Measurements from ENCODE around the gene PXDN. TPM values are rescaled to one million over a fixed set of nuclear protein-coding genes. Genes with fewer than 3 reads are reported as not detected.

Gene PXDN
- total RNA-seq, 1 donor from 2014 or later: 150 TPM

DNA sequence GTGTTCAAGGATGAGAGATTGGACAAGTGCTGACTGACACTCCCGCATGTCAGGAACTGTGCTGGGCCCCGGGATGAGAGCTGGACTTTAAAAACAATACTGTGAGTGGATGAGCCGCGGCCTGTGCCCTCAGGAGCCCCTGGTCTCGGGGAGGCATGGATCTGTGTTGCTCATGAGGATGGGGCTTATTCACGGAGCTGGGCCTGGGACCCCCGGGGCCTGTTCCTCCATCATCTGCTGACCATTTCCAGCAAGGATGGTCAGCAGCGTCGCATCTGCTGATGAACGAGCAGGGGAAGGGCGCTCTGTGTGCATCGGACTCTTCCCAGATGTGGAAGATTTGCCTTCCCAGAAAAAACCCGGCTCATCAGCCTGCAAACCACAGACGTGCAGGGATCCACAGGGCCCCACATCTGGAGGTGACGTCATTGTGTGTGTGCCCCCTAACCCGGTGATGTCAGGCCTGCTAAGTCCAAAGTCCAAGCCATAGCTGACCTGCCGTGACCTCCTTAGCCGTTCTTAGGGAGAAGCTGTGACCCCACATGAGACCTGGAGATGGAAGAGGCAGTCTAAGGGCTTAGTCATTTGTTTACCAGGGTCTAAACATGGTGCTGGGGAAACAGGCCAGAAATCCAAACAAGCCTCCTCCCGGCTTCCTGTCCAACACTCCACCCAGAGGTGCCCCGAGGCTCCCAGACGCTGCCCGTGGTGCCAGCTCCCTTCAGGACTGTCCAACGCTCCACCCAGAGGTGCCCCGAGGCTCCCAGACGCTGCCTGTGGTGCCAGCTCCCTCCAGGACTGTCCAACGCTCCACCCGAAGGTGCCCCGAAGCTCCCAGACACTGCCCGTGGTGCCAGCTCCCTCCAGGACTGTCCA lies 143.9 kb downstream of the PXDN start:
- Mint-ChIP-seq H3K4me1 (ENCODE audit: unreplicated experiment) (peaks cover 6% of the 10 kb centered on the region), H3K27me3 (no peaks in the 10 kb centered on the region), H3K36me3 (no peaks in the 10 kb centered on the region), H3K27ac (no peak overlapping the region), H3K9me3 (no peaks in the 10 kb centered on the region), H3K4me3 (no peak overlapping the region)
- DNase-seq (ENCODE audit: extremely low spot score, unreplicated experiment): no peak
- TF ChIP-seq CTCF (conservative IDR thresholded peaks at IDR 0.05): no peak

- peaks cover 6% of the 10 kb centered on the region for H3K4me1 Mint-ChIP-seq (ENCODE audit: unreplicated experiment)
- no peaks in the 10 kb centered on the region for H3K27me3 Mint-ChIP-seq
- no peak for DNase-seq (ENCODE audit: extremely low spot score, unreplicated experiment)
- no peak overlapping the region for H3K4me3 Mint-ChIP-seq
- no peaks in the 10 kb centered on the region for H3K36me3 Mint-ChIP-seq
- no peak for TF ChIP-seq CTCF (conservative IDR thresholded peaks at IDR 0.05)
- H3K27ac Mint-ChIP-seq: no peak overlapping the region
- H3K9me3 Mint-ChIP-seq: no peaks in the 10 kb centered on the region
Observed at GRCh38 chr2:1599301-1600085, 144.8 kb downstream of the PXDN start.

- DNase-seq (ENCODE audit: extremely low spot score, unreplicated experiment): no peak
- Mint-ChIP-seq H3K9me3 (no peaks in the 10 kb centered on the region), H3K27ac (no peak overlapping the region), H3K27me3 (no peaks in the 10 kb centered on the region), H3K4me3 (no peak overlapping the region), H3K4me1 (ENCODE audit: unreplicated experiment) (peaks cover 10% of the 10 kb centered on the region), H3K36me3 (no peaks in the 10 kb centered on the region)
- no peak for TF ChIP-seq CTCF (conservative IDR thresholded peaks at IDR 0.05)
Observed at GRCh38 chr2:1598800-1599199, 145.5 kb downstream of the PXDN start.

DNA sequence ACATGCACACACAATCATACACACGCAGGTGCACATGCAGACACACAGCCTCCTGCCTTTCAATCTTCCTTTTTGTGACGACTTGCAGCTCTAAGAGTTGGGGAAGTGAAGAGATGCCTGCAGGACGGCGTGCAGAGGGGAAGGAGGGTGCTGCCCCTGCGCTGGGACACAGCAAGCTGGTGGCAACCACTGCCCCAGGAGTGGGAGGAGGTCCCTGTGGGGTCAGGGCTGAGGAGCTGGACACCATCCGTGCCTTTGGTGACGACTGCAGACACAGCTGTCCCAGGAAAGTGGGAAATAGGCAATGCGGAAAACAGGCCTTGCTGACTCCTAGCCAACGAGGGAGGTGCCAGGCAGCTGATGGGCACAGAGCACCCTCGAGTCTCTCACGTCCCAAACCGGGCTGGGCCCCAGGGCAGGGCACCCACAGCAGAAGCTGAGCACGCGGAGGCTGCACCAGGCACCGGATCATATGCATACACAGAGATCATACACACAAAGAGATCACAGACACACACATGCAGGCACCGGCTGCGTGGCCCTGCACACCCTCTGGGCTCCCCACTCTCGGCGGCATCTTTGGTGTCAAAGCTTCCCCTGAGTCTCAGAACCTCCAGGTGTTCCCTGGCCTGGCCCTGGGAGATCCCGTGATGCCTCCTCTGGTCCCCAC lies 146.1 kb downstream of the PXDN start:
- Mint-ChIP-seq H3K9me3 (no peaks in the 10 kb centered on the region), H3K4me1 (ENCODE audit: unreplicated experiment) (peaks cover 10% of the 10 kb centered on the region), H3K36me3 (no peaks in the 10 kb centered on the region), H3K4me3 (no peak overlapping the region), H3K27me3 (no peaks in the 10 kb centered on the region), H3K27ac (no peak overlapping the region)
- DNase-seq (ENCODE audit: extremely low spot score, unreplicated experiment): no peak
- no peak for TF ChIP-seq CTCF (conservative IDR thresholded peaks at IDR 0.05)

- Mint-ChIP-seq H3K27ac (no peak overlapping the region), H3K36me3 (no peaks in the 10 kb centered on the region), H3K27me3 (peaks cover 7% of the 10 kb centered on the region), H3K9me3 (no peaks in the 10 kb centered on the region), H3K4me1 (ENCODE audit: unreplicated experiment) (peaks cover 17% of the 10 kb centered on the region), H3K4me3 (no peak overlapping the region)
- no peak for DNase-seq (ENCODE audit: extremely low spot score, unreplicated experiment)
- TF ChIP-seq CTCF (conservative IDR thresholded peaks at IDR 0.05): no peak
Observed at GRCh38 chr2:1595274-1595673, 149.0 kb downstream of the PXDN start.

Data from type B pancreatic cell (in vitro differentiated cells).